ENCODE results near the gene EFNB1. TPM values are rescaled to one million over a fixed set of nuclear protein-coding genes. Genes with fewer than 3 reads are reported as not detected.

The EFNB1 gene
- total and polyA plus RNA-seq, 2 donors (not counting 1 experiment from before 2014, with no cell fraction given): 1.5 to 3.2 TPM

DNA sequence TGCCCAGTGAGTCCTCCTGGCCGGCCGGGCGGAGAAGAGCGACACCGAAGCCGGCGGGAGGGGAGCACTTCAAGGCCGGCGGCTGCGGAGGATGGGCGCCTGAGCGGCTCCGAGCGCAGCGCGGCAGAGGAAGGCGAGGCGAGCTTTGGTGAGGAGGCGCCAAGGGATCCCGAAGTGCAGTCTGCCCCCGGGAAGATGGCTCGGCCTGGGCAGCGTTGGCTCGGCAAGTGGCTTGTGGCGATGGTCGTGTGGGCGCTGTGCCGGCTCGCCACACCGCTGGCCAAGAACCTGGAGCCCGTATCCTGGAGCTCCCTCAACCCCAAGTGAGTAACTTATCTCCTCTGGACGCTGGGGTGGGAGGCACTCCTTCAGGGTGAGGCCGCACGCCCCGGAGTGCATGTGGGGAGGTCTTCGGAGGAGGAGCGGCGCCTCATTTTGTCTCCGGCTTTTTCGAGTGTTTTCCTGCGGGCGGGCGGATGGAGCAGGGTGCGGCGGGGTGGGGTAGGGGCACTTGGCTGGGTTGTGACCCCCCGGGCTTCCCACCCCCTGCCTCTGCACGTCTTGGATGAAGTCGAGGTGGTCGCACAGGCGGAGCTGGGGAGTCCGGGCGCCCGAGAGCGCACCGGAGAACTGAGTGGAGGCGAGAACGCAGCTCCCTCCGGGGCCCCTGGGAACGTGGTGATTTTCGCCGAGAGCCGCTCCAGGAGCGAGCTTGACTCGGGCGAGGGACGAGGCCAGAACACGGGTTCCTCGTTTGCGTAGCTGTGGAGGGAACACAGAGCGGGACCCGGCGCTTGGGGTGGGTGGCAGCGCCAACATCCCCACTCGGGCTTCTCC, 979 bp downstream of the EFNB1 start:
- Histone ChIP-seq H3K36me3 (replicated peaks in 1 of 2; ENCODE audit: control extremely low read depth in 1 of 2, control insufficient read depth in 1 of 2, extremely low read depth in 1 of 2, insufficient read depth in 2 of 2, low read length in 1 of 2) (no peaks in the 10 kb centered on the region), H3K4me2 (replicated peaks; ENCODE audit: low read depth, low read length, poor library complexity, severe bottlenecking) (peak overlapping the region; percentile 87), H3K79me2 (ENCODE audit: control insufficient read depth, insufficient read depth, low read length) (no peaks in the 10 kb centered on the region), H4K20me1 (ENCODE audit: control insufficient read depth, insufficient read depth, low read length, poor library complexity, severe bottlenecking) (peaks cover 8% of the 10 kb centered on the region), H3K9me3 (ENCODE audit: control extremely low read depth in 1 of 3, control insufficient read depth in 2 of 3, insufficient read depth in 1 of 3, low read length in 2 of 3) (no peaks in the 10 kb centered on the region), H3K27ac (ENCODE audit: low read length in 2 of 2) (no peak overlapping the region), H3K4me1 (ENCODE audit: control insufficient read depth in 2 of 2, insufficient read depth in 2 of 2, low read length in 2 of 2) (peaks cover 12 to 34% of the 10 kb centered on the region in 2 donors), H2AFZ (ENCODE audit: insufficient read depth, low read depth, low read length, poor library complexity, severe bottlenecking) (peak overlapping the region; percentile 89), H3K4me3 (ENCODE audit: control extremely low read depth in 1 of 5, extremely low read depth in 1 of 5, insufficient read depth in 1 of 5, low read depth in 2 of 5, low read length in 4 of 5) (peak overlapping the region in 4 of 5 experiments; percentile 64 to 80 (median 76)), H3K27me3 (replicated peaks in 1 of 4; ENCODE audit: control extremely low read depth in 1 of 4, control insufficient read depth in 3 of 4, insufficient read depth in 4 of 4, low read length in 3 of 4) (peaks cover 0 to 11% (median 4%) of the 10 kb centered on the region in 4 experiments), H3K9ac (ENCODE audit: low read length) (peak overlapping the region; percentile 75)
- intact Hi-C loops (cut with micrococcal nuclease): loop anchor here (2.0 to 10.0 kb wide), 6 partner anchors 315 to 1613 kb away; partner anchors contain the start of genes DLG3, EDA and PJA1
- under 1% methylated on average over 48 of the region's 74 CpGs for WGBS (ENCODE audit: insufficient coverage)
- no peak overlapping the region for H3K27ac Mint-ChIP-seq
- POLR2A ChIA-PET: interaction anchor here (1.0 kb wide), 1 partner anchor 1303 kb away, joined by 3 read pairs; no protein-coding TSS in a partner anchor
- no peak for ATAC-seq (ENCODE audit: low read depth)
- CTCF ChIA-PET: interaction anchor here (0.7 to 4.1 kb wide), 6 partner anchors 11 to 1268 kb away, joined by 3 to 48 read pairs (median 6); no protein-coding TSS in a partner anchor
- TF ChIP-seq, protein P1, sequence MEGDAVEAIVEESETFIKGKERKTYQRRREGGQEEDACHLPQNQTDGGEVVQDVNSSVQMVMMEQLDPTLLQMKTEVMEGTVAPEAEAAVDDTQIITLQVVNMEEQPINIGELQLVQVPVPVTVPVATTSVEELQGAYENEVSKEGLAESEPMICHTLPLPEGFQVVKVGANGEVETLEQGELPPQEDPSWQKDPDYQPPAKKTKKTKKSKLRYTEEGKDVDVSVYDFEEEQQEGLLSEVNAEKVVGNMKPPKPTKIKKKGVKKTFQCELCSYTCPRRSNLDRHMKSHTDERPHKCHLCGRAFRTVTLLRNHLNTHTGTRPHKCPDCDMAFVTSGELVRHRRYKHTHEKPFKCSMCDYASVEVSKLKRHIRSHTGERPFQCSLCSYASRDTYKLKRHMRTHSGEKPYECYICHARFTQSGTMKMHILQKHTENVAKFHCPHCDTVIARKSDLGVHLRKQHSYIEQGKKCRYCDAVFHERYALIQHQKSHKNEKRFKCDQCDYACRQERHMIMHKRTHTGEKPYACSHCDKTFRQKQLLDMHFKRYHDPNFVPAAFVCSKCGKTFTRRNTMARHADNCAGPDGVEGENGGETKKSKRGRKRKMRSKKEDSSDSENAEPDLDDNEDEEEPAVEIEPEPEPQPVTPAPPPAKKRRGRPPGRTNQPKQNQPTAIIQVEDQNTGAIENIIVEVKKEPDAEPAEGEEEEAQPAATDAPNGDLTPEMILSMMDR (IDR thresholded peaks at IDR 0.05): no peak
- TF ChIP-seq EZH2 (IDR thresholded peaks at IDR 0.05; ENCODE audit: borderline replicate concordance, insufficient read depth, low read depth, low read length, poor library complexity, severe bottlenecking): no peak
- peak overlapping the region; percentile 97 for H3K4me3 Mint-ChIP-seq
- H3K27me3 Mint-ChIP-seq: no peaks in the 10 kb centered on the region
- no peaks in the 10 kb centered on the region for H3K9me3 Mint-ChIP-seq (ENCODE audit: insufficient read depth)
- peaks cover 26% of the 10 kb centered on the region for H3K4me1 Mint-ChIP-seq
- DNase-seq: peak; percentile 41
